NCI-H1930 (cell line): ENCODE results near the gene C11orf21.
"Not testable (repeated sequence)": the region's sequence is repeated elsewhere in the genome, so short reads cannot be mapped to it uniquely, and the experiment has no call there.

ENCODE experiments used
- DNase-seq, 2 experiments: peaks; one replicate each; lab custom pipeline; 2025; lab: John Stamatoyannopoulos, UW

C11orf21 gene

GRCh38 chr11:2301631-2302305 lies at the start of gene C11orf21, which contains the start of gene TSPAN32:
C11orf21 (minus strand) TSS chr11:2301918; CDS start chr11:2301808, 110 bp downstream.
TSPAN32 (plus strand) TSS chr11:2302013; CDS start chr11:2302150, 137 bp downstream.
- no peak for DNase-seq

- no peak for DNase-seq
These were observed 47.3 kb upstream of the C11orf21 start for GRCh38 chr11:2348986-2349385.

GRCh38 chr11:2347308-2347830 lies 45.7 kb upstream of the C11orf21 start:
- DNase-seq, result no peak

GRCh38 chr11:2346586-2347307 lies 45.0 kb upstream of the C11orf21 start:
- no peak for DNase-seq

GRCh38 chr11:2346014-2346413 lies 44.3 kb upstream of the C11orf21 start:
- DNase-seq, result no peak

- DNase-seq, result no peak
These were observed 43.3 kb upstream of the C11orf21 start for GRCh38 chr11:2345050-2345449.

GRCh38 chr11:2343502-2343901 lies 41.8 kb upstream of the C11orf21 start:
- DNase-seq, result no peak

- DNase-seq, result no peak
These were observed 41.3 kb upstream of the C11orf21 start for GRCh38 chr11:2342981-2343380.

- no peak for DNase-seq
These were observed 40.8 kb upstream of the C11orf21 start for GRCh38 chr11:2342557-2342956.

- not testable (repeated sequence) for DNase-seq
These were observed 37.0 kb upstream of the C11orf21 start for GRCh38 chr11:2338760-2339159.

- not testable (repeated sequence) for DNase-seq
These were observed 33.6 kb upstream of the C11orf21 start for GRCh38 chr11:2335286-2335685.

- DNase-seq, result not testable (repeated sequence)
These were observed 31.9 kb upstream of the C11orf21 start for GRCh38 chr11:2333486-2334205.

GRCh38 chr11:2332569-2332968 lies 30.9 kb upstream of the C11orf21 start:
- DNase-seq, result not testable (repeated sequence)

- DNase-seq, result no peak
These were observed 29.7 kb upstream of the C11orf21 start for GRCh38 chr11:2331404-2331803.

- DNase-seq, result no peak
These were observed 29.0 kb upstream of the C11orf21 start for GRCh38 chr11:2330696-2331095.

- no peak for DNase-seq
These were observed 27.8 kb upstream of the C11orf21 start for GRCh38 chr11:2329551-2329950.

GRCh38 chr11:2328656-2329354 lies 27.1 kb upstream of the C11orf21 start:
- no peak for DNase-seq

GRCh38 chr11:2328021-2328420 lies 26.3 kb upstream of the C11orf21 start:
- DNase-seq, result no peak

GRCh38 chr11:2327032-2327431 lies 25.3 kb upstream of the C11orf21 start:
- DNase-seq, result no peak

GRCh38 chr11:2325719-2326118 lies 24.0 kb upstream of the C11orf21 start:
- no peak for DNase-seq

GRCh38 chr11:2325123-2325522 lies 23.4 kb upstream of the C11orf21 start:
- DNase-seq, result no peak

GRCh38 chr11:2321311-2321683 lies 19.6 kb upstream of the C11orf21 start:
- DNase-seq, result no peak
